Measurements from ENCODE around the gene TESK2.

GRCh38 chr1:45423906-45424678, 66.9 kb downstream of the TESK2 start:
- TF ChIP-seq SRF (IDR thresholded peaks at IDR 0.05; ENCODE audit: low read depth, low read length) (no peak), POLR2A (IDR thresholded peaks at IDR 0.05; ENCODE audit: control extremely low read depth in 1 of 2, low read depth in 2 of 2, low read length in 2 of 2) (no peak), POLR2AphosphoS5 (IDR thresholded peaks at IDR 0.05; ENCODE audit: low read depth, low read length) (no peak)
